Suppressor macrophage (primary cell): ENCODE results near the gene TBC1D3C.
"Not testable (repeated sequence)": the region's sequence is repeated elsewhere in the genome, so short reads cannot be mapped to it uniquely, and the experiment has no call there.

Source experiments
- DNase-seq, 4 experiments: peaks; one replicate each; pipeline ENCODE4 v3.0.0-alpha.2; 2020 to 2022
- total RNA-seq, 17 experiments: gene quantifications; one replicate each; lab custom pipeline; 2026; ENCODE audit warnings: mixed read lengths in 6 of 17, inconsistent platforms in 3 of 17; lab: John Stamatoyannopoulos, UW

Gene TBC1D3C
- total RNA-seq: 0 to 0.08 (median 0) reads per million in 17 experiments

DNA sequence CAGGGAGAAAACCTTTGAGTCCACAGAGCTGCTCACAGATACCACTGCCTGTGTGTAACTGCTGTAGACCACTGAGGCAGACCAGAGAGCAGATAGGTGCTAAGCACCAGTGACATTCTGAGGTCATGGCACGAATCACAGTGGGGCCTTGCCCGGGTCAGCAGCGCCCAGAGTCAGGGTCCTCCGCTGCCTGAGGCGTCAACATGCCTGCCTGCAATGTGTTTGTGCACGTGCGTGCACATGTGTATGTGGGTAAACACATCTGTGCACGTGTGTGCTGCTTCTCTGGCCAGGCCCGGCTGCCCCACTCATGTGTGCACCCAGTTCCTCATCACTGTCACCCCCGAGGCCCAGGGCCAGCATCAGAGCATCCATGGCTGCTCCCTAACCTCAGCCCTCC, at the start of gene TBC1D3C:
TBC1D3C (minus strand) TSS at position 101 of the 400 bp plus-strand sequence. CDS start 1,568 bp downstream, outside the sequence.
- not testable (repeated sequence) for DNase-seq

GRCh38 chr17:38099262-38099661, 30.8 kb upstream of the TBC1D3C start:
- not testable (repeated sequence) for DNase-seq

- DNase-seq: not testable (repeated sequence)
Observed at GRCh38 chr17:38094059-38094694, 25.7 kb upstream of the TBC1D3C start.

DNA sequence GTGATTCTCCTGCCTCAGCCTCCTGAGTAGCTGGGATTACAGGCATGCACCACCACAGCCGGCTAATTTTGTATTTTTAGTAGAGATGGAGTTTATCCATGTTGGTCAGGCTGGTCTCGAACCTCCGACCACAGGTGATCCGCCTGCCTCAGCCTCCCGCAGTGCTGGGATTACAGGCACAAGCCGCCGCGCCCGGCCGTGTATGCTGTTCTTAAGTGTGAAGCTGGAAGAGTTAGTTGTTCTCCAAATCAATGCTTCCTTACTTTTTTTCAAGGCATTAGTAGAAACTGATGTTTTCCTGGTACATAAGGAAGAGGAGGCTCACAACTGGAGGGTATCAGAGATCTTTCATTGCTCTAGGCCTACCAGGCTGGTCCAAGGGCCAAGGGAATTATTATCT, 19.7 kb upstream of the TBC1D3C start:
- DNase-seq: not testable (repeated sequence)

DNA sequence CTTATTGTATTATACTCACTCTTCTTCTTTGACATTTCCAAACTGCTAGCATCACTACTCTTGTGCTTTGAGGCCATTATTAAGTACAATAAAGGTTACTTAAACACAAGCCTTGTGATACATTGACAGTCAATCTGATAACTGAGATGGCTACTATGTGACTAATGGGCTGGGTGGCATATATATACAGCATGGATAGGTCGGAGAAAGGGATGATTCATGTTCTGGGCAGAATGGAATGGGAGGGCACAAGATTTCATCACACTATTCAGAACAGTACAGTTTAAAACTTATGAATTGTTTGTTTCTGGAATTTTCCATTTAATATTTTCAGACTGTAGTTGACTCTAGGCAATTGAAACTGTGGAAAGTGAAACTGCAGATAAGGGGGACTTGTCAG, 18.9 kb upstream of the TBC1D3C start:
- DNase-seq: not testable (repeated sequence)
